ENCODE results near the gene MAPKBP1.

Gene MAPKBP1

DNA sequence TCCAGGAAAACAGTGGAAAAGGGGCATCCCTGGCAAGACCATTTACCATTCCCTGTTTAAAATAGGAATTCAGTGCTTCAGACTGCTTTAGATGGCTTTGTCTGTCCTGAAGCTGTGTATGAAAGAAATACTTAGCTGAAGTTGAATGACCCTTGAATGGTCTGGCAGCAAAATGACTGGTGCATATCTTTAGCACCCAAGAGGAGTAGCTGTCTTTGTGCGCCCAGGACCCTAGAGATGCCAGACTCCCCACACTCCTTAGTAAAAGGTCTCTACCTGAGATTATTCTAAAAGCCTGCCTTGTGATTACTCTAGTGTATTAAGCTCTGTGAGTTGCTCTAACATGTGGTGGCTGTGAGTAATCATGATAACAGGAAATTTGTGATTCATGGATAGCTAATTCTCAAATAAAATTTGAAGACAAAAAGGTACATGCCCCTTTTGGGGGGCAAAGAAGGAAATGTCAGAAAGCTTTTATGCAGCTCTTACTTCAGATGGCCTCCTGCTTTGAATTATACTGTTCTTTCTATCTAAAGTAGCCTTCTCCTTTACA lies 3.2 kb downstream of the MAPKBP1 start:
- DNase-seq, result no peak
- TF ChIP-seq POLR2A (IDR thresholded peaks at IDR 0.05; ENCODE audit: low read length) (no peak), GATA1 (IDR thresholded peaks at IDR 0.05; ENCODE audit: low read depth, low read length) (no peak)

DNA sequence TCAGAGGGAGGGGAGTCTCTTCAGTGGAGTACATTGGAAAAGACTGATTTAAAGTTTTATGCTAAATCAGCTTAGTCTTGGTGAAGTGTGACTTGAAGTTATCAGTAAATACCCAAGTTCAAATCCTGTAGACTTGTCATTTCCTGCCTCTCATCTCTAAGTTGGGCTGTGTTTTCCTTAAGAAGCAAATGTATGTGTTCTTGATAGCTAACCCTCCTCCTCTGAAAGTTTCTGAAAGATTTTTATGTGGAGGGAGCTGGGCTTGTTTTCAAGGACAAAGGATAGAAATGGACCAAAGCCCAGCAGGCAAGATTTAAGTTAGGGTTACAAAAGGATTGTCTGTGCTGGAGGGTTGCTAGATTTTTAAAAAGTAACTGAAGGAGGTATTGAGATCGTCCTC lies 4.2 kb downstream of the MAPKBP1 start:
- DNase-seq, result no peak
- TF ChIP-seq POLR2A (IDR thresholded peaks at IDR 0.05; ENCODE audit: low read length) (no peak), GATA1 (IDR thresholded peaks at IDR 0.05; ENCODE audit: low read depth, low read length) (no peak)

DNA sequence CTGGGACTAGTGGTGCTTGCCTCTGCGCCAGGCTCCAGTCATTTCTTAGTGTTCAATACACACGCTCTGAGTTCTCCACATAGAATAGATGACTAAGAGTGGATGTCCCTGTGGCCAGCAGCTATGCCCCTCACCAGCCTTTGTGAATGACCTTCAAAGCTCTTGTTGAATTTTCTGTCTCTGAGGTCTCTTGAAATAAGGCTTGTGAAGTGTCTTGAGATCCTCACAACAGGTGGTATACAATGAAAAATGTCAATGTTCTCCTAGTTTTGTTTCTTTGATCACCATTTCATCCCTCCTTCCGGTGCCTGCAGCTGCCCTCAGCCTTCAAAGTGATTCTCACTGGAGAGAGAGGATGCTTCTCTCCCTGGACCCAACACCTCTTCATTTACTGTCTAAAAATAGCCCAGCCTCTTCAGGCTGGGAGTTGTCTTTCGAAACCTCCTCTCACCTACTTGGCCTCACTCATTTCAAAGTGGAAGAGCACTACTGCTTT lies 5.4 kb downstream of the MAPKBP1 start:
- TF ChIP-seq GATA1 (IDR thresholded peaks at IDR 0.05; ENCODE audit: low read depth, low read length) (no peak), POLR2A (IDR thresholded peaks at IDR 0.05; ENCODE audit: low read length) (no peak)
- no peak for DNase-seq

DNA sequence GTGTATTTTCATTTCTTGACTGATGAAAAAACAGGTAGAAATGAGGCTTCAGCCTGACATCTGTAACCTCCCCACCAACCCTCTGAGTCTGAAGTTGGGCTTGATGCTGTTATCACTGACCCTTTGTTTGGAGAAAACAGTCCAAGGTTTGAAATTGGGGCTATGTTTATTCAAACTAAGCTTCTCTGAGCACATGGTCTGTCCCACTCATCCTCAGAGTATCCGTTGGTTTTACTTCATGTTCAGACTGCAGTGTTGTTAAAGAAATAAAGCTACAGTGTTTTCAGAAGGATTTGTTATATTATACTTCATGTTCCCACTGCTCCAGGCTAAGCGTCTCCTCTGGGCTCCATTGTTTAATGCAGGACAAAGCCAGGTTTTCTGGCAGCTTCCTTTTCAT lies 6.0 kb downstream of the MAPKBP1 start:
- DNase-seq, result no peak
- TF ChIP-seq POLR2A (IDR thresholded peaks at IDR 0.05; ENCODE audit: low read length) (no peak), GATA1 (IDR thresholded peaks at IDR 0.05; ENCODE audit: low read depth, low read length) (no peak)

DNA sequence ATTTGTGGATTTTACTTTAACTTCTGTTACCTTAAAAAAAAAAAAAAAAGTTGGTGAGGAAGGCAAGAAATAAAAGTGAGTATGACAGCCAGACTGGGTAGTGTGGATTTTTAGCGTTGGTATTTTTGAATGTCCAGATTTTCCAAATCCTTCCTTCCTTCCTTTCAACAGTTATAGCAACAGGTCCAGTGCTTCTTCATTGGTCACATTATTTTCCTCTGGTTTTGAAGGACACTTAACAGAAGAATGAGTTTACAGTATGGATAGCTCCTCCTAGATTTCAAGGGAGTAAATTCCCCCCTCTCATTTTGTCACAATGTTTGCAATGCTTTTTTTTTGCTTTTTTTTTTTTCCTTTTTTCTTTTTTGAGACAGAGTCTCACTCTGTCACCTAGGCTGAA lies 6.4 kb downstream of the MAPKBP1 start:
- TF ChIP-seq GATA1 (IDR thresholded peaks at IDR 0.05; ENCODE audit: low read depth, low read length), result no peak
- no peak for TF ChIP-seq POLR2A (IDR thresholded peaks at IDR 0.05; ENCODE audit: low read length)
- no peak for DNase-seq

DNA sequence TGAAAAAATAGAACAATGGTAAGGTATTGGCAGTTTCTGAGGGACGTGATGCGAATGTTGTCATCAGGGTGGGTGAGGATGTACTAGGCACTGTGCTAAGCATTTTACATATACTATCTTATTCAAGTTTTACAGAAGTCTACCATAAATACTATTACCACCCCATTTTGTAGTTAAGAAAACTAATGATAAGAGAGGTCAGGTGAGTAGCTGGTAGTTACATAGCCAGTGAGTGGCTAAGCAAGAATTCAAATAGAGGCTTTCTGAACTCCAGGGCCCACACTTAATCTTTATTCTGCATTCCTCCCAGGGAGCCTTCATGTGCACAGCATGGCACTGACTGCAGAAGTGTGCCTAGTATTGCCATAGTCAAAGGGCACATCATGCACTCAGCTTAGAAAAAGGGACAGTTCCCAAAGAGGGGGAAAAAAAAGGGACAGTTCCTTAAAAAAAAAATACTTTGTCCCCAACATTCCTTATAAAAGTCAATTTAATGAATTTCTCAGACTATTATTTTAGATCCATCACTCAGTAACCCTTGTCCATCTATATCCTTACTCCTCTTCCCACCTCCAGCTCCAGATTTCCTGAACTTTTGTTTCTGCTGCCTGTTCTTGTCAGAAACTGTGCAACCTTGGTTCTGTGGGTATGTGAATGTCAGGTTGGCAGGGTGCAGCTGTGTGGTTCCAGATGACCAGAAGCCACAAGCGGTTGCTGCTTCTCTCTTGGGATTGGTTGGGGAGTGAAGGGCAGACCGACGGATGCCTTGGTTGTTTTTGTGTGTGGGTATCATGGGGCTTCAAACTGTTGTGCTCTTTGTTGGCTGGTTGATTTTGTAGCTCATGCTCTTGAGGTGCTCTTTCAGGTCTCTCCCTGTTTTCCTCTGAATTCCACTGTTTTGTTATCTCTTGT lies 8.3 kb downstream of the MAPKBP1 start:
- TF ChIP-seq POLR2A (IDR thresholded peaks at IDR 0.05; ENCODE audit: low read length) (no peak), GATA1 (IDR thresholded peaks at IDR 0.05; ENCODE audit: low read depth, low read length) (no peak)
- DNase-seq, result no peak

DNA sequence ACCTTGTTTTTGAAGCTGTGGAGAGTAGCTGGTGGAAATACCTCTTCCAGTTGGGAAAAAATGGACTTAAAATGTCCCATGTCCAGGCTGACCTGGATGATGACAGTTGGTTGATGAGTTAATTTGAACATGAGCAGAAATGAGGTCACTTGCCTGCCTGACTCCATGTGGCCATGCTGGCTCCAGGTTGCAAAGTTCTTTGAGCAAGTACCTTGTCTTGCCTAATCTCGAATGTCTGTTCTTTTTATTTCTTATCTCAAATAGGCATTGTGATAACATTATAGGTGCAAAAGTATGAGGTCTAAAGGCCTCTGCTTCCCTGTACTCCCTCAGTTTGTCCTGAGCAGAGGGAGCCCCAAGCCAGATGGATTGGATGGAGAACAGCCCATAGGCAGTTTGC lies 9.0 kb downstream of the MAPKBP1 start:
- TF ChIP-seq GATA1 (IDR thresholded peaks at IDR 0.05; ENCODE audit: low read depth, low read length), result no peak
- TF ChIP-seq POLR2A (IDR thresholded peaks at IDR 0.05; ENCODE audit: low read length), result no peak
- no peak for DNase-seq

DNA sequence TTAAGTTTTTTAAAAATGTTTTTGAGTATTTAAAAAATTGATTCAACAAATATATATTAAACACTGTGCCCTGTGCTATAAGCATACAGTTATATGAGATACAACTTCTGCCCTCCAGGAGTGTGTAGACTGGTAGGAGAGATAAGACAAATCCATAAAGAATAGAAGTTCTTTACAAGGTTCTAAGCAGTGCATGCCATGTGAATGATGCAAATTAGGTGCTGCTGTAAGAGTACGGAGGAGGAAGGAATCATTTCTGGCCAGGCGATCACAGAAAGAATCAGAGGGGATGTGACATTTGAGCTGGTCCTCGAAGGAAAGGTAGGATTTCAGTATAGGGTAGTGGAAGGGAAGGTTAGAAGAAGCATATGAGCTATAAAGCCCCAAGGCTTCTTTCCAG lies 14.0 kb downstream of the MAPKBP1 start:
- no peak for DNase-seq
- TF ChIP-seq POLR2A (IDR thresholded peaks at IDR 0.05; ENCODE audit: low read length) (no peak), GATA1 (IDR thresholded peaks at IDR 0.05; ENCODE audit: low read depth, low read length) (no peak)

DNA sequence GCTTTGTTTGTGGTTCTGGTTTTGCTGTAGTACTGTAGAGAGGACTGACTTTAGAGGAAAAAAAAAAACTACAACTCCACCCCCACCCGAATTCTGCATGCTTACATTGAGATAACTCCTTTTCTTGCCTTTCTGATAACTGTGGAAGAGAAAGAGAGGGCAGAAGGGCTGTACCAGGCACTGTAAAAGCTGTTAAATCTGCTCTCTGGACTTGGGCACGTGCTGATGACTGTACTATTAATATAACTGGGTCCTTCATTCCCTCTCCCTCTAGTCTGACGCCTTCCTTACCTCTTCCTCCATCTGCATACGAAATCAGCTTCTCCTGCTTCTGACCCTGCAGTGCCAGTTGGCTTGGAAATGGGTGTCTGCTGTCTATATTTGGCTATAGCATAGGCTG lies 15.0 kb downstream of the MAPKBP1 start:
- TF ChIP-seq GATA1 (IDR thresholded peaks at IDR 0.05; ENCODE audit: low read depth, low read length) (no peak), POLR2A (IDR thresholded peaks at IDR 0.05; ENCODE audit: low read length) (no peak)

DNA sequence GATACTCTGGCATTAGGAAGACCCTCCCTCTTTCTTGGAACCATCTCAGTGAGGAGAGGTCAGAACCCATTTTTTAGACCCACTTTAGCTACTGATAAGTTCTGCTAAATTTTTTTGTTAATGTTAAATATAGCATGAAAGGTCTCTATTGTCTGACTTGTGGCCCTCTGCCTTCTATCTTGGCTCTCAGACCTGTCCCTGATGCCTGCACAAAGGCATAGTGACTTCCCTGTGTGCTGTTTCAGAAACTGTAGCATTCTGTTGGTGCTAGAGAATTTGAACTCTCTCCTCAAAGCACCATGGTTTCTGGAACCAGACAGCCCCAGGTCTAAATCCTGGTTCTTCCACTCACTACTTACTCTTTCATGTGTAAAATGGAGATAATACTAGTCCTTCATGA lies 15.4 kb downstream of the MAPKBP1 start:
- no peak for TF ChIP-seq GATA1 (IDR thresholded peaks at IDR 0.05; ENCODE audit: low read depth, low read length)
- no peak for TF ChIP-seq POLR2A (IDR thresholded peaks at IDR 0.05; ENCODE audit: low read length)
- DNase-seq, result no peak

More for the DNA sequence above, 15.0 kb downstream of the MAPKBP1 start:
- peak; percentile 46 to 69 for DNase-seq

DNA sequence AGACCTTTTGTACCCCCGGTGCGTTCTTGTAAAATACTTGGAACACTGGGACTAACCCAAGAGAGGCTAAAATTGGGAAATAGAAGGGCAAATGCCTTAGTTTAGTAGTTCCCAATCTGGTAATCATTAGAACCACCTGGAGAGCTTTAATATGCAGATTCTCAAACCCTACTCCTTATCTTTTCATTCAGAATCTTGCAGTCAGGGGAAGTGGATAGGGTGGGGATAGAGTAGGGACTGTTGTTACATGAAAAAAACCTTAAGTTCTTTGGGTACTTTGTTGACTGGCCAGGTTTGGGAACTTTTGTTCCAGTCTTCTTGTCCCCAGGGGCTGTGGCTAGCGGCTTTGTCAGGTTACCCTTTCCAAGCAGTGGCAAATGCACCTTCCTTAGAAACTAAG lies 15.9 kb downstream of the MAPKBP1 start:
- TF ChIP-seq GATA1 (IDR thresholded peaks at IDR 0.05; ENCODE audit: low read depth, low read length) (no peak), POLR2A (IDR thresholded peaks at IDR 0.05; ENCODE audit: low read length) (no peak)
- DNase-seq, result peak; percentile 18 to 55

DNA sequence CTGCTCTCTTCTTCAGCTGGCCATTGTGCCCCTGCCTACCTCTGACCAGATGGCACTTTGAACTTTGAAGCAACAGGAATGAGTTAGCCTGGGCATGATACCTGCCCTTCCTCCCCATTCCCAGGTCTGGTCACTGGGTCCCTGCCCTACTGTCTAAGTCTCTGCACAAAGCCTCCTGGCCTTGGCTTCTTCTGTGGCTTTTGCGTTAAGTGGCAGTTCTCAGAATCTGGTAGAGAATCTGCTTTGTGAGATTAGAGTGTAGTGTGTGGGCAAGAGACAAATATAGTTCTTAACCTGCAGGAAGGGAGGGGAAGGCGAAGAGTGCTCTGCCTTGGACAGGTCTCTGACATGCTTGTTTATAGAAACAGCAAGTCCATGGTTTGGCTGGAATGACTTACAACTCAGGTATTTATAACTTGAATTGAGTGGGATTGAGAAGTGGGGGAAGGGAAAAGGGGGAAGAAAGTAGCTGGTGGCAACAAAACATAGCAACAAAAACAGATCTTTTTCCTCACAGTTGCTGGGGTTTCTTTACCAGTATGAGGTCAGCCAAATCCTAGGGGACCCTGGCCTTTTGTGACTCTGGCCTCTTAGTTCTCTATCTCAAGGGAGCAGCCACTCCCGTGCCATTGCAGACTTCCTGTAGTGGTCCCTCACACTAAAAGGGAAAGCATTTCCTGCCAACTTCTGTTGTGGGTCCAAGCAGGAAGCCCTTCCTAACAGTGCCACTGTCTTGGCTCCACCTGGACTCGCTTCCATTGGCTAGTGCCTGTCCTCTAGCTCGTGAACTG lies 16.7 kb downstream of the MAPKBP1 start:
- TF ChIP-seq POLR2A (IDR thresholded peaks at IDR 0.05; ENCODE audit: low read length), result no peak
- no peak for TF ChIP-seq GATA1 (IDR thresholded peaks at IDR 0.05; ENCODE audit: low read depth, low read length)
- peak in 1 of 2 experiments; percentile 53 for DNase-seq

DNA sequence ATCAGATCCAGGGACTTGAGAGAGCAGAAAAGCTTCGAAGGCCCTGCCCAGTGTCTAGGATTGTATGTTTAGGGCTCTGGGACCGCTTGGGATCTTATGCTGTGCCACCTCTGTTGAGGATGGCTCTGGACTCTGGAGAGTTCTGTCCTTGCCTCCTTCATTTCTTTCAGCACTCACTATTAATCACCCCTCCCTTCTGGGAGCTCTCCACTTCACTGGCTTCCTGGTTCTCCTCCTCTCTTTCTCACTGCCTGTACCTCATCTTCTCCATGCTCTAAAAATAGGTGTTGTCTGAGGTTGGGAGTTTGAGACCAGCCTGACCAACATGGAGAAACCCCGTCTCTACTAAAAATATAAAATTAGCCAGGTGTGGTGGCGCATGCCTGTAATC lies 17.3 kb downstream of the MAPKBP1 start:
- TF ChIP-seq POLR2A (IDR thresholded peaks at IDR 0.05; ENCODE audit: low read length) (no peak), GATA1 (IDR thresholded peaks at IDR 0.05; ENCODE audit: low read depth, low read length) (no peak)
- DNase-seq, result no peak

All from erythroblast (primary cell).